Spleen (tissue), 11 donors: ENCODE data around the gene ANXA2. TPM values are rescaled to one million over a fixed set of nuclear protein-coding genes. Genes with fewer than 3 reads are reported as not detected.

Experiments
- DNase-seq: peaks from one replicate; pipeline ENCODE4 v3.0.0-alpha.2; 2020
- H3K27ac ChIP-seq, 8 donors: fragments of 200-600 bp; sonication (generic) in 7 of 8; 1 replicate in 4 of 8; 2 replicates in 4 of 8; pipeline versions ENCODE4 v1.5.0 to v1.8.0; 2016 to 2021; ENCODE audit warnings: inconsistent platforms in 4 of 8, mild to moderate bottlenecking in 4 of 8, moderate library complexity in 1 of 8
- H3K27me3 ChIP-seq, 7 donors: fragments of 200-600 bp; sonication (generic) in 6 of 7; replicated peaks in 1 of 7; 1 replicate in 4 of 7; 2 replicates in 3 of 7; pipeline versions ENCODE4 v1.5.0 to v1.8.0; 2016 to 2021; ENCODE audit warnings: inconsistent platforms in 3 of 7, mild to moderate bottlenecking in 1 of 7
- H3K36me3 ChIP-seq, 6 donors: fragments of 200-600 bp; sonication (generic) in 5 of 6; 1 replicate in 4 of 6; 2 replicates in 2 of 6; pipeline versions ENCODE4 v1.5.0 to v1.8.0; 2016 to 2021; ENCODE audit warnings: inconsistent platforms in 2 of 6
- H3K4me1 ChIP-seq, 6 donors: fragments of 200-600 bp; sonication (generic) in 5 of 6; 1 replicate in 3 of 6; 2 replicates in 3 of 6; pipeline versions ENCODE4 v1.5.0 to v1.8.0; 2016 to 2021; ENCODE audit warnings: inconsistent platforms in 3 of 6
- H3K4me3 ChIP-seq, 8 donors: fragments of 200-600 bp; sonication (generic) in 7 of 8; 1 replicate in 4 of 8; 2 replicates in 4 of 8; pipeline versions ENCODE4 v1.5.0 to v1.8.0; 2016 to 2021; ENCODE audit warnings: inconsistent platforms in 4 of 8, mild to moderate bottlenecking in 4 of 8, moderate library complexity in 2 of 8
- H3K9me3 ChIP-seq, 8 donors: fragments of 200-600 bp; sonication (generic) in 7 of 8; 1 replicate in 4 of 8; 2 replicates in 4 of 8; pipeline versions ENCODE4 v1.5.0 to v1.8.0; 2016 to 2021; ENCODE audit warnings: inconsistent platforms in 4 of 8
- CTCF ChIP-seq, 11 experiments: fragments of 200-600 bp in 7 of 11; fragments of 450-650 bp in 4 of 11; sonication (generic) in 4 of 11; IDR thresholded peaks in 8 of 11; conservative IDR thresholded peaks in 3 of 11; 1 replicate in 7 of 11; 2 replicates in 4 of 11; pipeline versions ENCODE4 v1.4.0 to v1.8.0; 2016 to 2021; ENCODE audit warnings: antibody characterized with exemption in 11 of 11, inconsistent platforms in 4 of 11, mild to moderate bottlenecking in 1 of 11
- POLR2A ChIP-seq, 3 donors: fragments of 450-650 bp; IDR thresholded peaks; one replicate each; pipeline ENCODE4 v1.5.1; 2017; ENCODE audit warnings: antibody characterized with exemption in 3 of 3, mild to moderate bottlenecking in 1 of 3
- POLR2AphosphoS5 ChIP-seq, 3 donors: sonication (generic); formaldehyde crosslinking; IDR thresholded peaks; one replicate each; pipeline ENCODE4 v1.5.1; 2017; ENCODE audit warnings: antibody characterized with exemption in 3 of 3
- WGBS, 5 donors: extraction: QIAGEN DNeasy Blood & Tissue Kit in 3 of 5; methylation state at CpG; one replicate each; pipeline versions ENCODE4 v1.1.5 to v1.1.7; 2013 to 2018; 5-methylcytosine and 5-hydroxymethylcytosine counted together
- intact Hi-C: fragments of 100-400 bp; cut with DNase I; formaldehyde crosslinking; loops from one replicate; pipeline ENCODE4 v1.15.0; 2023; ENCODE audit warnings: low total_unique reads
- polyA plus RNA-seq, 3 donors: library from polyadenylated mRNA; stranded (reverse); fragments of 200-250 nt; gene quantifications; one replicate each; pipeline ENCODE4 v1.2.1, GENCODE V29; 2013
- total RNA-seq, 7 donors: library from RNA; depleted of rRNA in 3 of 7; stranded (reverse); fragments of >200 nt in 3 of 7; fragmentation: NEBNext Ultra II Directional in 4 of 7; extraction: Animal tissue kit (Norgen Biotek cat#: 25700) in 4 of 7; gene quantifications; one replicate each; pipeline versions ENCODE4 v1.1.0 to v1.2.1, GENCODE V29; 2016 to 2021
- donor health status: healthy with polysubstance abuse.
- donor health status: DM: no; HTN: no; CAD: no; lungs with moderate emphysema.
- donor health status: DM: no; HTN: no; CAD: no.
- donor health status: Bipolar disorder and iron deficiency.
- donor health status: healthy.
- donor health status: DM: no; HTN: no; CAD: no.
- donor health status: DM: yes; HTN: yes; CAD: no.

The ANXA2 gene
- total and polyA plus RNA-seq, 10 donors = 163 to 437 (median 337) TPM

- peaks cover 13 to 42% (median 28%) of the 10 kb centered on the region in 6 donors for H3K4me1 ChIP-seq
- peaks cover 0 to 22% (median 0%) of the 10 kb centered on the region in 7 donors for H3K27me3 ChIP-seq
- H3K27ac ChIP-seq = peak overlapping the region in 5 of 8 donors; percentile 1 to 96 (median 68)
These were observed 2.1 kb upstream of the ANXA2 start for GRCh38 chr15:60399931-60400330.

GRCh38 chr15:60399246-60399915, 1.6 kb upstream of the ANXA2 start:
- intact Hi-C loops = no loop called here
- Histone ChIP-seq H3K36me3 (peaks cover 0 to 12% (median 0%) of the 10 kb centered on the region in 6 donors), H3K4me3 (peak overlapping the region in 2 of 8 donors; percentile 58 to 90), H3K27me3 (peaks cover 0 to 22% (median 0%) of the 10 kb centered on the region in 7 donors), H3K27ac (peak overlapping the region in 7 of 8 donors; percentile 1 to 96 (median 16)), H3K4me1 (peaks cover 18 to 48% (median 34%) of the 10 kb centered on the region in 6 donors), H3K9me3 (no peaks in the 10 kb centered on the region)
- 51 to 70% (median 61%) methylated on average over 21 of the region's 21 CpGs for WGBS, 5 donors
- no peak for DNase-seq
- no peak for TF ChIP-seq POLR2AphosphoS5 (IDR thresholded peaks at IDR 0.05)
- no peak for TF ChIP-seq CTCF (IDR thresholded peaks at IDR 0.05 in 8 of 11, conservative IDR thresholded peaks at IDR 0.05 in 3 of 11)
- no peak for TF ChIP-seq POLR2A (IDR thresholded peaks at IDR 0.05)

More at GRCh38 chr15:60399931-60400330, 2.1 kb upstream of the ANXA2 start:
- intact Hi-C loops = no loop called here
- 76 to 95% (median 83%) methylated on average over 1 of the region's 1 CpG for WGBS, 5 donors
- no peak overlapping the region for H3K4me3 ChIP-seq
- H3K36me3 ChIP-seq = peaks cover 0 to 12% (median 0%) of the 10 kb centered on the region in 6 donors
- no peaks in the 10 kb centered on the region for H3K9me3 ChIP-seq
- TF ChIP-seq CTCF (IDR thresholded peaks at IDR 0.05 in 8 of 11, conservative IDR thresholded peaks at IDR 0.05 in 3 of 11) (no peak), POLR2AphosphoS5 (IDR thresholded peaks at IDR 0.05) (no peak), POLR2A (IDR thresholded peaks at IDR 0.05) (no peak)
- DNase-seq = no peak

GRCh38 chr15:60396958-60397771, 621 bp downstream of the ANXA2 start:
- intact Hi-C loops = no loop called here

More at GRCh38 chr15:60396958-60397771, 621 bp downstream of the ANXA2 start:
- TF ChIP-seq POLR2A (IDR thresholded peaks at IDR 0.05) (no peak), CTCF (IDR thresholded peaks at IDR 0.05 in 8 of 11, conservative IDR thresholded peaks at IDR 0.05 in 3 of 11) (peak in 1 of 11 experiments; percentile 2), POLR2AphosphoS5 (IDR thresholded peaks at IDR 0.05) (peak; percentile 45 to 66 (median 64))
- H3K36me3 ChIP-seq = peaks cover 0 to 20% (median 0%) of the 10 kb centered on the region in 6 donors
- peak overlapping the region; percentile 84 to 97 (median 92) for H3K27ac ChIP-seq
- H3K9me3 ChIP-seq = no peaks in the 10 kb centered on the region
- peaks cover 0 to 22% (median 0%) of the 10 kb centered on the region in 7 donors for H3K27me3 ChIP-seq
- peak; percentile 85 for DNase-seq
- WGBS, 5 donors = 2 to 8% (median 4%) methylated on average over 18 to 37 of the region's 37 CpGs
- peak overlapping the region; percentile 58 to 90 (median 70) for H3K4me3 ChIP-seq
- peaks cover 35 to 70% (median 55%) of the 10 kb centered on the region in 6 donors for H3K4me1 ChIP-seq
